Keratinocyte (primary cell): ENCODE data around the gene C2orf92.

Experiments
- CTCF ChIP-seq, 3 experiments: IDR thresholded peaks in 1 of 3; conservative IDR thresholded peaks in 1 of 3; optimal IDR thresholded peaks in 1 of 3; 2 replicates in 2 of 3; 3 replicates in 1 of 3; pipeline versions ENCODE3 to v1.5.1; 2011; ENCODE audit warnings: low read length in 3 of 3, mild to moderate bottlenecking in 3 of 3, moderate library complexity in 2 of 3, control low read depth in 1 of 3, inconsistent platforms in 1 of 3; ENCODE audit not compliant: insufficient read depth in 2 of 3; ENCODE audit errors: extremely low read depth in 1 of 3
- EZH2 ChIP-seq: IDR thresholded peaks from one replicate; pipeline ENCODE4 v1.6.1; 2012; ENCODE audit warnings: inconsistent platforms, mild to moderate bottlenecking, low read length, moderate library complexity

GRCh38 chr2:97731274-97732020, 61.9 kb downstream of the C2orf92 start:
- TF ChIP-seq CTCF (optimal IDR thresholded peaks at IDR 0.05 in 1 of 3, IDR thresholded peaks at IDR 0.05 in 1 of 3, conservative IDR thresholded peaks at IDR 0.05 in 1 of 3; ENCODE audit: extremely low read depth in 1 of 3, insufficient read depth in 2 of 3, low read length in 3 of 3): no peak
- no peak for TF ChIP-seq EZH2
